GM10266 (cell line): Measurements from ENCODE around the gene RNF121.

Experiments
- DNase-seq: peaks from one replicate; pipeline ENCODE4 v3.0.0; 2012; ENCODE audit errors: extremely low spot score
- TF ChIP-seq, protein P1 (sequence below): IDR thresholded peaks from 2 replicates; pipeline ENCODE4 v1.5.1; 2012; ENCODE audit warnings: mild to moderate bottlenecking, low read depth; ENCODE audit not compliant: control insufficient read depth, insufficient read depth; ENCODE audit errors: missing control alignments

Gene RNF121

DNA sequence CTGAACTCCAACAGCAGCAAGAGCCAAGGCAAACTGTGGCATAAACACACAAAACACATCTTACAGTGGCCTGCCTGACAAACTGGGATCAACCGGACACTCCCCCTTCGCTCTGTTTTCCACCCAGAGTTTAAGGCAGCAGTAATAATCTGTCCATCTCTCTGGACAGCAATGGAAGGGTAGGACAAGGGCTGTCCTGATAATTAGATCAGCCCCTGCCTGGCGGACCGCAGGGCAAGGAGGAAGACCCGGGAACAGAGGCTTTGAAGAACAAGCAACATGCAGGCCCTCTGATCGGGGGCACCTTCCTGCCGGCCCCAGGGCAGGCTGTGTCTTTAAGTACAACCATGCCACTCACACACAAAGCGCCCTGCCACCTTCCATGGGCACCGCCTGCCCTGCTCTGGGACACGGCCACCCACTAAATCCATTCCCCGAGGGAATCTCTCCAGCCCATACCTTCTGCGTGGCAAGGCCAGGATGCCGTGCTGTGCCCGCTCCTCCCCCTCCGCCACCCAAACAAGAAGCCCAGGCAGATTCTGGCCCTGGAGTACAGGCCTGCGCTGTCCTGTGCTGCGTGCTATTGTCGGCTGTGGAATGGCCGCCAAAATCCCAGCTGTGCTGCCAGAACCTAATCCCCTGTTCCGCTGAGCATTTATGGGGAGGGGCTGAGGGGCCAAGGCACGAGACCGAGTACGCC, 112.7 kb downstream of the RNF121 start:
- DNase-seq, result no peak
- TF ChIP-seq, protein P1, sequence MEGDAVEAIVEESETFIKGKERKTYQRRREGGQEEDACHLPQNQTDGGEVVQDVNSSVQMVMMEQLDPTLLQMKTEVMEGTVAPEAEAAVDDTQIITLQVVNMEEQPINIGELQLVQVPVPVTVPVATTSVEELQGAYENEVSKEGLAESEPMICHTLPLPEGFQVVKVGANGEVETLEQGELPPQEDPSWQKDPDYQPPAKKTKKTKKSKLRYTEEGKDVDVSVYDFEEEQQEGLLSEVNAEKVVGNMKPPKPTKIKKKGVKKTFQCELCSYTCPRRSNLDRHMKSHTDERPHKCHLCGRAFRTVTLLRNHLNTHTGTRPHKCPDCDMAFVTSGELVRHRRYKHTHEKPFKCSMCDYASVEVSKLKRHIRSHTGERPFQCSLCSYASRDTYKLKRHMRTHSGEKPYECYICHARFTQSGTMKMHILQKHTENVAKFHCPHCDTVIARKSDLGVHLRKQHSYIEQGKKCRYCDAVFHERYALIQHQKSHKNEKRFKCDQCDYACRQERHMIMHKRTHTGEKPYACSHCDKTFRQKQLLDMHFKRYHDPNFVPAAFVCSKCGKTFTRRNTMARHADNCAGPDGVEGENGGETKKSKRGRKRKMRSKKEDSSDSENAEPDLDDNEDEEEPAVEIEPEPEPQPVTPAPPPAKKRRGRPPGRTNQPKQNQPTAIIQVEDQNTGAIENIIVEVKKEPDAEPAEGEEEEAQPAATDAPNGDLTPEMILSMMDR, result no peak

DNA sequence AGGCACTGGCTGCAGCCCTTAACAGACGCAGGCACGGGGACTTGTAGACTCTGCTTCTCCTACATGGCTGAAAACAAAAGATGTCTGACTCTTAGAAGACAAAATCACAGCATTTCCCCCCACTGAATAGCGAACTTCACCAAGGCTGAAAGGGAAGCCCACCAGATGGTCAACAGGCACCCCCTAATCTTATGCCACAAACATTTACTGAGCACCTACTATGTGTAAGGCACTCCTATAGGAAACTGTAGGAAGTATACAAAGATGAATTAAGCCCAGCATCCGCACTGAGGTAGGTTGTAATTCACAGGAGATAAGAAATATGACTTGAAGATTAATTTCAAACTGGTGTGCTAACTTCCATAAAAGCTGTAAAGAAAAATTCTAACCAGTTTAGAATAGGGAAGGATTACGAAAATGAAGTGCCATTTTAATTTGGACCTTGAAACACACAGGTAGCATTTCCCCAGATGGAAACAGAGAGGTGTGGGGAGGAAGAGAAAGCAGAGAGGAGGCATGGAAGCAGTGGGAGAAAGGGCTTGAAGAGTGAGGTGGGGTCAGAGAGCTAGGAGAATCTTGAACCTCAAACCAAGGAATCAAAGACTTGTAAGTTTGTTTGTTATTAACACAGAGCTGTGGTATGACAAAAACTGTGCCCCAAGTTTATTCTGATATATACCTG, 113.4 kb downstream of the RNF121 start:
- DNase-seq, result no peak
- TF ChIP-seq, protein P1, result no peak

DNA sequence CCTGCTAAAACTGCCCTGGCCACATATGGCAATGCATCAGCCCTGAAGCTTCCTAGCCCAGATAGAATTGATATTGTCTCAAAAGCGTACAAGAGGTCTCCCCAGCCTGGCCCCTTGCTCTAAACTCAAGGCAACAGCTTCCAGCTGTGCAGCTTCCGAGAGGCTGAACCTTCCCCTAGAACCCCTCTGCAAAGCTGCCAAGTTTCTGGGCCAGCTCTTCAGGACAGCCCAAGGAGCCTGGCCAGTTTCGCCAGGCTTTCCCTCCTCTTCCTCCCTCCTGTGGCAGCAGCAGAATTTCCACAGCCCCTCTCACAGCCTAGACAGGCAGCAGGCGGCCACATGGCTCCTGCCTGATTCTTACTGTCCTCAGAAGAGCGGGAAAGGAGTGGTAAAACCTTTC, 117.0 kb downstream of the RNF121 start:
- DNase-seq, result no peak
- TF ChIP-seq, protein P1, result no peak
